HG03108 (cell line): Measurements from ENCODE around the gene MOGAT1.
"Not testable (repeated sequence)": the region's sequence is repeated elsewhere in the genome, so short reads cannot be mapped to it uniquely, and the experiment has no call there.

ENCODE experiments used
- ATAC-seq: cut with Tn5 transposase; IDR thresholded peaks from one replicate; pipeline ENCODE4 v1.9.1; 2021; ENCODE audit warnings: moderate library complexity; ENCODE audit not compliant: unreplicated experiment

MOGAT1 gene

GRCh38 chr2:222708274-222708710 lies 36.8 kb downstream of the MOGAT1 start:
- no peak for ATAC-seq

- ATAC-seq = peak; percentile 57
Measured at GRCh38 chr2:222709191-222709891, 37.9 kb downstream of the MOGAT1 start.

GRCh38 chr2:222710736-222711135 lies 39.3 kb downstream of the MOGAT1 start:
- no peak for ATAC-seq

- ATAC-seq = no peak
Measured at GRCh38 chr2:222711315-222711940, 40.0 kb downstream of the MOGAT1 start.

- ATAC-seq = no peak
Measured at GRCh38 chr2:222713002-222713401, 41.5 kb downstream of the MOGAT1 start.

- ATAC-seq = no peak
Measured at GRCh38 chr2:222714361-222715241, 43.1 kb downstream of the MOGAT1 start.

GRCh38 chr2:222715742-222716141 lies 44.3 kb downstream of the MOGAT1 start:
- ATAC-seq = peak; percentile 60

GRCh38 chr2:222719787-222720186 lies 48.3 kb downstream of the MOGAT1 start:
- not testable (repeated sequence) for ATAC-seq

GRCh38 chr2:222721597-222721996 lies 50.1 kb downstream of the MOGAT1 start:
- ATAC-seq = not testable (repeated sequence)

GRCh38 chr2:222722327-222722946 lies 51.0 kb downstream of the MOGAT1 start:
- peak; percentile 99 for ATAC-seq

GRCh38 chr2:222724208-222724607 lies 52.8 kb downstream of the MOGAT1 start:
- no peak for ATAC-seq

- no peak for ATAC-seq
Measured at GRCh38 chr2:222728621-222729020, 57.2 kb downstream of the MOGAT1 start.

- peak; percentile 61 for ATAC-seq
Measured at GRCh38 chr2:222730366-222730999, 59.0 kb downstream of the MOGAT1 start.

- ATAC-seq = no peak
Measured at GRCh38 chr2:222731201-222731621, 59.8 kb downstream of the MOGAT1 start.

GRCh38 chr2:222732489-222733178 lies 61.2 kb downstream of the MOGAT1 start:
- ATAC-seq = no peak

- no peak for ATAC-seq
Measured at GRCh38 chr2:222733470-222733845, 62.0 kb downstream of the MOGAT1 start.

GRCh38 chr2:222733846-222734702 lies 62.6 kb downstream of the MOGAT1 start:
- no peak for ATAC-seq

- peak; percentile 84 for ATAC-seq
Measured at GRCh38 chr2:222734703-222735014, 63.2 kb downstream of the MOGAT1 start.

- no peak for ATAC-seq
Measured at GRCh38 chr2:222736301-222736700, 64.8 kb downstream of the MOGAT1 start.
